NK-92 (cell line): ENCODE results near the gene ITIH3.

Experiments used
- DNase-seq: peaks from one replicate; lab custom pipeline; 2025; ENCODE audit not compliant: unreplicated experiment; lab: John Stamatoyannopoulos, UW

Gene ITIH3

GRCh38 chr3:52842424-52842823, 47.8 kb downstream of the ITIH3 start:
- no peak for DNase-seq

DNA sequence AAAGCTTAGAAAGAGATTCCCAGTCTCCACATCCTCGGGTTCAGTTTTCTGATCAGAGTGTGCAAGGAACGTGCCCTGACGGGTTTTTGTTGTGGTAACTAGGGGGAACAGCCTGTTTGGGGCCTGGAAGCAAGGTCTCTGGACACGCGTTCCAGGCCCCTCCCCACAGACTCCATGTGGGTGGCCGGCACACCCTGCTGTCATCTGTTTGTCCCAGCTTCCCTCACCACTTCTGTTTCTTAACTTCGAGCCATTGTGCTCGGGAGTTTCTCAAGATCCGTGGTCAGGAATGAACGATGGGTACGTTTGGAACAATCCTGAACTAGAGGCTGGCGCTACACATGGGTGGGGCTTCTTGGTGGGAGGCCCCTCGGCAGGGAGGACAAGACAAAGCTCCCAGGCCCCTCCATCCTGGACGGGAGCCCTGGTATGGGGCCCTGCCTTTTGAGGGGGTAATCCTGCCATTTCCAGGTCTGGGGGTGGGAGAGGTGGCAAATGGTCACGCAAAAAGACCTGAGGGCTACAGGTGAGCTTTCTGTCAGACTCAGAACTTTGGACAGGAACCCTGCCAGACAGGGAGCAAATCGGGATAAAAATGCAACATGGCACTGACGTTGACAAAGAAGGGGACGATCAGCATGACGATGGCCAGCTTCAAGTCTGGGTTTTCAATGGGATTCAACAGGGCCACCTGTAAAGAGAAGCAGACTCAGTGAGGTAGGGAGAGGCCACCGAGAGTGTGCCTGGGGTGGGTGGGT, 48.7 kb downstream of the ITIH3 start:
- no peak for DNase-seq

DNA sequence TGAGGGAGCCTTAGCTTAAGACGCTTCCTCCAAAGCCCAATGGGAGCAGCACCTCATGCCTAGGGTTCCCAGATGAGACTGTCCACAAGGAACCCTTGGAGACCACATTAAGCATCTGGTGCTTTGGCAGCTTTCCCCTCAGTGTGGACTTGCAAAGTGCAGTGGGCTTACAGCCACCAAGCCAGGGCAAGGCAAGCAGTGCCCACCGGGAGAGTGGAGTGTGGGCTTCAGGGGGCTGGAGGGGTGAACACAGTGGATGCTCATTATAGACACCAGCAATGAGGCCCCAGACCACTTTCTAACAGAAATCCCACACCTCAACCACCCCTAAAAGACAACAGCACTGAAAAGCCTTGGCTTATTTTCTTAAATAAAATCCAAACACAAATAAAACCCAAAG, 49.3 kb downstream of the ITIH3 start:
- DNase-seq = no peak

- no peak for DNase-seq
Observed at GRCh38 chr3:52844290-52844975, 49.8 kb downstream of the ITIH3 start.

- no peak for DNase-seq
Observed at GRCh38 chr3:52845157-52845556, 50.6 kb downstream of the ITIH3 start.

DNA sequence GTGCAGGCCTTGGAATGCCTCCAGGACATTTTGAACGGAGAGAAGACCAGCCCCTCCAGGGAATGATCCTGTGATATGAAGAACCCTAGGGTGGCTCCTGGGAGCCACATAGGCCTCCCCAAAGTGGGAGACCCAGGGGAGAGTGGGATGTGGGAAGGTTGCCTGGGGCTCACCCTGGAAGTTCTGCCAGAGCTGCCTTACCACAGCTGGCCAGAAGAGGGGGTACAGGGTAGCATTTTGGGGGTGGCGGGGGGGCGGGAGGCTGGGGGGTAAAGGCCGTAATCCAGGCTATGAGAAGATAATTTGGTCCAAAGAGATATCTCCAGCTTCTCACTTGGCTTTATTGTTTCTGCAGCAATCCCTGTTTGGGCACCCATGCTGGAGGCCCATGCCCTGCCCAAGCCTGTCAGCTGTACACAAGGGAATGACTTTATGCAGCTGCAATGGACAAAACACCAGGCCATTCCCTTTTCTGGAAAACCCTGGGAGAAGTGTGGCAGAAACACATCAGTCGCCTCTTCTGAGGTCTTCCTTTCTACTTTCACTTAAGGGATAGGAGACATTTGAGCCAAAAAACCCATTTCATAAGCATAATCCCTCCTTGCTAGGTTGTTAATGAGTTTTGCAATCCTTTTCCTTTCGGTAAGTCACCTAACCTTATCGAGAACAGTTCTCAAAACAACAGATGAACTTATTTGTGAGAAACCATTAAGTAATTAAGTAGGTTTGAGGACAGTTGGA, 51.3 kb downstream of the ITIH3 start:
- no peak for DNase-seq

- no peak for DNase-seq
Observed at GRCh38 chr3:52846432-52846965, 51.9 kb downstream of the ITIH3 start.

DNA sequence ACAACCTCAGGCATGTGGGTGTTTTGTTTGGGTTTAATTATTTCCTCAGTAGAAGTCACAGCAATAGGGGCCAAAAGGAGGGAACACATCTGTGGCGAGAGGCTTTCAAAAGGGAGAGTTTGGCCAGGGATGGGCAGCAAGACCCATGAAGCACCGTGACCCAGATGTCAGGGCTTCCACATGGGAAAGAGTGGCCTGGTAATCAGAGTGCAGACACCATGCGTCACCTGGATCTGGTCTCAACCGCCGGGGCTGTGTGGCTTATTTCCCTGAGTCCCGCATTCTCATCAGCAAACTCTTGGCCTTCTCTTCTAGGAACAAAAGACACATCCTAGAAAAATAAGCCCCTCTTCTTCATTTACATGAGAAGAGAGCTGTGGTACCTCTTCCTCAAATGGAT, 52.6 kb downstream of the ITIH3 start:
- no peak for DNase-seq

GRCh38 chr3:52847726-52848125, 53.1 kb downstream of the ITIH3 start:
- no peak for DNase-seq

DNA sequence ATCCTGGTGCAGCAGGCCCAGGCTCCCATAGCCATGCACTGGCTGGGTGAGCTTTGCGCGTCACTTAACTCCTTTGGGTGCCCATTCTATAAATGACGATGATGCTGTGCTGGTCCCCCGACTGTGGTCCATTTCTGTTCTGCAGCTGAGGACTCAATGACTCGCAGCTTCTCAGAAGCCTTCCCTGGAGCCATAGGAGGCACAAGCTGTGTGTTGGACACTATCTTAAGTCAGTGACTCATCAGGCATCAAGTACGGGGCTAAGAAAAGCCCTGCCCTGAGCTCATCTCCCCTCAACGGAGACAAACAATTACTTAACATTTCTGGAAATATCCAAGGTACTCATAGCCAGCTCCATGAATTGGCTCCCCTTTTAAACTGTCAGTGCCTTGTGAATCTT, 54.0 kb downstream of the ITIH3 start:
- no peak for DNase-seq

GRCh38 chr3:52849656-52850055, 55.1 kb downstream of the ITIH3 start:
- DNase-seq = no peak

DNA sequence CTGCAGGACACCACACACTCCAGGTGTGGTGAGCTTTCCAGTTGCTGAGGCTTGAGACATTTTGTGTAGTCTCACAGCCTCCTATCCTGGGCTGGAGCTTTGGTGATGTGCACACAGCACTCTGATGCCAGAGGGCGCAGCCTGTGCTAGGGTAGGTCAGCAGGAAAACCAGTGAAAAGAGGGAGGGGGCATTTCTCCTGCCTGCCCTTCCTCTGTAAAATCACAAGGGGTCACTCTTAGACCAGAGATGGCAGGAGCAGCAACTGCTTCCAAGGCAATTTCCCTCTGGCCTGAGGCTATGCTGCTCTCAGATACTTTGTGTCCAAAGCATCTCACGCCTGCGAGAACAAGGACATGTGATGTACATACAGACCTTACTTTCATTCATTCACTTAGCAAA, 56.8 kb downstream of the ITIH3 start:
- no peak for DNase-seq

DNA sequence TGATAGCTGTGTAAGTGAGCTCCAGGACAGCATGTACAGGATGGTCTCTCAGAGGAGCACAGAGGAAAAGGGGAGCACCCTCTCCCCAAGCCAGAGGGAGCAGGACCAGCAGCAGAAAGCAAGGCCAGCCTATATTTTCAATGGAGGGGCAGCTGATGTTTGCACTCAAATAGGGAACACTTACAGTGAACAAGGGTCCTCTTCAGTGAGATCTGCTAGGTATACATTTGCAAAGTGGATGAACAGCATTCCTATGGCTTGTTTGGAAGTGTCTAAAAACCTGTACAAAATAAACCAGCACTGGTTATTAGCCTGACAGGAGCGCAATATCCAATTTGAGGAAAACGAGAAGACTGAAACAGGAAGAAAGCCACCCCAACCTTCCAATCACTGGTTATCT, 57.8 kb downstream of the ITIH3 start:
- DNase-seq = no peak

DNA sequence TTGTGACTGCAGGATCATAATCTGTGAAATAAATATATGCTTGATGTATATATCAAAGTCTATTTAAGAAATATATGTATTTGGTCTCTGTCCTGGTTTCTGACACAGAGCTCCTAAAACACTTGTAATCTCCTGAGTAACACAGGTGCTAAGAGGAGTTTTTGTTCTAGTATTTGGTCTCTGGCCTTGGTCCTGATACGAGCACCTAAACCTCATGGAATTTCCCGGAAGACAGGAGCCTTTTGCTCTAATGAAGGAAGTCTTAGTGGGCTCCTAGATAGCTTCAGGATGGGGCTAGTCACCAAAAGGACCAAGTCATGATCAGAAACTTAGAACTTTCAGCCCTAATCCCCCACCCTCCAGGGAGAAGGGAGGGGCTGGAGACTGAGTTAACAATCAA, 59.4 kb downstream of the ITIH3 start:
- no peak for DNase-seq

DNA sequence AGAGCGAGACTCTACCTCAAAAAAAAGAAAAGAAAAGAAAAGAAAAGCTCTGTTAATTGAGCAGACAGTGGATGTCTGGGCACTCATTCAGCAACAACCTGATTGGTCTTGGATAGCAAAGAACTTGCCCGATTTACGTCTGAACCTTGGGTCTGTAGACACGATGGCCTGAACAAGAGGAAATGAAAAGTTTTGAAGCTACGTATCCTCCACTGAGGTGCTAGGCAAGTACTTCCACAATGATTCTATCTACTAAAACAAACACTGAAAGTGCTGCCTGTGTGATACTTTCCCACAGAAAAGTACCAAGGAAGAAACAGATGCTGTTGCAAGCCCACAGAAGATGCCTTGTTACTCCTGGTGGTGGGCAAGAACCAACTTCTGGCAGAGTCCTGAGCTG, 62.1 kb downstream of the ITIH3 start:
- no peak for DNase-seq

DNA sequence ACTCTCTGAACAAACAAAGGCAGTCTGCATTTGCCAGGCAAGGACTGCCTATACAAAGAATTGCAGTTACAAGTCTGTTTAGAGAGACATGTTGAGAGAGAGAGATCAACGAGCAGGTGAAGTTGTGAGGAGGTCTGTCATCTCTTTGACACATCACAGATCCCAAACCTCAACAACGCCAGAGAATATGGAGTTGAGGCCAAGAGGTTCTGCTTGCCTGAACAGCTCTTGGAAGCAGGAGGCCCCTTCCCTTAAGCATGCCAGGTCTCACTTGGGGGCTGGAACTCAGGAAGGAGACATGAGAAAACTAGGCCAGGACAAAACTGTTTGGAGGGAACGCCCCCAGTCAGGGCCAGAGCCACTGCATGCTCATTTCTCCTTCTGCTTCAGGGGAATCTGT, 62.5 kb downstream of the ITIH3 start:
- no peak for DNase-seq

GRCh38 chr3:52857864-52858263, 63.3 kb downstream of the ITIH3 start:
- no peak for DNase-seq
